GM12891 (cell line): ENCODE measurements around the gene DIP2C.

Experiments
- POLR2A ChIP-seq: IDR thresholded peaks from 2 replicates; pipeline ENCODE4 v1.6.1; 2011; ENCODE audit warnings: low read depth, low read length, control low read depth
- POLR2AphosphoS5 ChIP-seq: IDR thresholded peaks from 2 replicates; pipeline ENCODE4 v1.6.1; 2011; ENCODE audit warnings: low read depth, low read length, control low read depth
- SPI1 ChIP-seq: IDR thresholded peaks from 2 replicates; pipeline ENCODE4 v1.6.1; 2011; ENCODE audit warnings: low read depth, low read length, control low read depth

DNA sequence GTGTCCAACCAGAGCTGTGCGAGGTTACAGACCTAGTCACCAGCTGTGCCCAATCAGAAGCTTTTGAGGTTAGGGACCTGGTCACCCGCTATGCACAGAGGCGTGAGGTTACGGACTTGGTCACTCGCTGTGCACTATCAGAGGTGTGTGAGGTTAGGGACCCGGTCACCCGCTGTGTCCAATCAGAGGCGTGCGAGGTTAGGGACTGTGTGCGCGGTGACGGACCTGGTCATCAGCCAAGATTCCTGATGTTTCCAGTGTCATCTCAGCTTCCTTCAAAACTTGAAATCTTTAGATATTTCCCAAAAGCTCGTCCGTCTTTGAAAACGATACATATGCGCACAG, 182.1 kb downstream of the DIP2C start:
- TF ChIP-seq POLR2A: no peak
- TF ChIP-seq POLR2AphosphoS5: no peak
- no peak for TF ChIP-seq SPI1
